ENCODE measurements around the gene ZCCHC17. TPM values are rescaled to one million over a fixed set of nuclear protein-coding genes. Genes with fewer than 3 reads are reported as not detected.

Gene ZCCHC17
- total RNA-seq, 1 experiment from 2014 or later: 24.1 TPM

- ChIA-PET CTCF (no interaction called here), POLR2A (no interaction called here)
- H3K4me1 Mint-ChIP-seq (ENCODE audit: low read depth, unreplicated experiment): peaks cover 18% of the 10 kb centered on the region
- TF ChIP-seq CTCF (IDR thresholded peaks at IDR 0.05; ENCODE audit: insufficient read depth in 1 of 2, low read depth in 1 of 2, low read length in 1 of 2, severe bottlenecking in 1 of 2, unreplicated experiment in 1 of 2): no peak
- intact Hi-C loops (cut with micrococcal nuclease; ENCODE audit: unreplicated experiment): no loop called here
- Histone ChIP-seq H3K9me3 (no peaks in the 10 kb centered on the region), H3K36me3 (ENCODE audit: control insufficient read depth, insufficient read depth, low read length) (no peaks in the 10 kb centered on the region), H3K4me1 (peaks cover 29% of the 10 kb centered on the region), H3K27me3 (replicated peaks; ENCODE audit: control insufficient read depth, insufficient read depth, low read length) (no peaks in the 10 kb centered on the region), H3K4me3 (ENCODE audit: low read depth, low read length) (no peak overlapping the region)
- no peak for DNase-seq
- H3K27me3 Mint-ChIP-seq (ENCODE audit: insufficient read depth, unreplicated experiment): no peaks in the 10 kb centered on the region
- H3K27ac Mint-ChIP-seq (ENCODE audit: unreplicated experiment): peak overlapping the region; percentile 93
- peaks cover 6% of the 10 kb centered on the region for H3K36me3 Mint-ChIP-seq (ENCODE audit: insufficient read depth, unreplicated experiment)
- no peaks in the 10 kb centered on the region for H3K9me3 Mint-ChIP-seq (ENCODE audit: unreplicated experiment)
- TSS peak; percentile 54 for BruUV-seq (replicated peaks)
- peak overlapping the region; percentile 74 for H3K4me3 Mint-ChIP-seq (ENCODE audit: unreplicated experiment)
These were observed 75.2 kb downstream of the ZCCHC17 start for GRCh38 chr1:31372051-31372450.

- Histone ChIP-seq H3K36me3 (ENCODE audit: control insufficient read depth, insufficient read depth, low read length) (no peaks in the 10 kb centered on the region), H3K4me1 (peaks cover 33% of the 10 kb centered on the region), H3K4me3 (ENCODE audit: low read depth, low read length) (peak overlapping the region; percentile 28), H3K9me3 (no peaks in the 10 kb centered on the region), H3K27me3 (replicated peaks; ENCODE audit: control insufficient read depth, insufficient read depth, low read length) (no peaks in the 10 kb centered on the region)
- ChIA-PET CTCF (interaction anchor here (1.4 to 1.8 kb wide), 4 partner anchors 18 to 189 kb away, joined by 4 to 25 read pairs (median 8); no protein-coding TSS in a partner anchor), POLR2A (interaction anchor here (1.2 to 1.8 kb wide), 3 partner anchors 11 to 22 kb away, joined by 4 to 33 read pairs (median 12); no protein-coding TSS in a partner anchor)
- H3K27me3 Mint-ChIP-seq (ENCODE audit: insufficient read depth, unreplicated experiment): no peaks in the 10 kb centered on the region
- H3K36me3 Mint-ChIP-seq (ENCODE audit: insufficient read depth, unreplicated experiment): peaks cover 6% of the 10 kb centered on the region
- no TSS peak for BruUV-seq (replicated peaks)
- peaks cover 18% of the 10 kb centered on the region for H3K4me1 Mint-ChIP-seq (ENCODE audit: low read depth, unreplicated experiment)
- no peak for DNase-seq
- no peaks in the 10 kb centered on the region for H3K9me3 Mint-ChIP-seq (ENCODE audit: unreplicated experiment)
- peak overlapping the region; percentile 93 for H3K27ac Mint-ChIP-seq (ENCODE audit: unreplicated experiment)
- intact Hi-C loops (cut with micrococcal nuclease; ENCODE audit: unreplicated experiment): loop anchor here (1.0 kb wide), 2 partner anchors 18 to 50 kb away; no protein-coding TSS in a partner anchor
- no peak for TF ChIP-seq CTCF (IDR thresholded peaks at IDR 0.05; ENCODE audit: insufficient read depth in 1 of 2, low read depth in 1 of 2, low read length in 1 of 2, severe bottlenecking in 1 of 2, unreplicated experiment in 1 of 2)
- peak overlapping the region; percentile 74 for H3K4me3 Mint-ChIP-seq (ENCODE audit: unreplicated experiment)
These were observed 75.9 kb downstream of the ZCCHC17 start for GRCh38 chr1:31372751-31373055.

- Histone ChIP-seq H3K4me3 (ENCODE audit: low read depth, low read length) (peak within 1 kb of the TSS; percentile 28), H3K9me3 (no peaks in the 10 kb centered on the region), H3K36me3 (ENCODE audit: control insufficient read depth, insufficient read depth, low read length) (no peaks in the 10 kb centered on the region), H3K27me3 (replicated peaks; ENCODE audit: control insufficient read depth, insufficient read depth, low read length) (no peaks in the 10 kb centered on the region), H3K4me1 (peaks cover 33% of the 10 kb centered on the region)
- intact Hi-C loops (cut with micrococcal nuclease; ENCODE audit: unreplicated experiment): loop anchor here (1.0 kb wide), 2 partner anchors 17 to 49 kb away; no protein-coding TSS in a partner anchor
- TF ChIP-seq CTCF (IDR thresholded peaks at IDR 0.05; ENCODE audit: insufficient read depth in 1 of 2, low read depth in 1 of 2, low read length in 1 of 2, severe bottlenecking in 1 of 2, unreplicated experiment in 1 of 2): peak in 1 of 2 experiments; percentile 10
- CTCF ChIA-PET: interaction anchor here (0.6 to 1.8 kb wide), 8 partner anchors 11 to 189 kb away, joined by 3 to 25 read pairs (median 6); partner anchors contain the start of genes SNRNP40 and ZCCHC17
- H3K27ac Mint-ChIP-seq (ENCODE audit: unreplicated experiment): peak within 1 kb of the TSS; percentile 93
- H3K4me3 Mint-ChIP-seq (ENCODE audit: unreplicated experiment): peak within 1 kb of the TSS; percentile 74
- POLR2A ChIA-PET: interaction anchor here (0.5 to 1.8 kb wide), 11 partner anchors 11 to 366 kb away, joined by 3 to 33 read pairs (median 6); partner anchors contain the start of genes SNRNP40 and ZCCHC17
- no peaks in the 10 kb centered on the region for H3K9me3 Mint-ChIP-seq (ENCODE audit: unreplicated experiment)
- peaks cover 18% of the 10 kb centered on the region for H3K4me1 Mint-ChIP-seq (ENCODE audit: low read depth, unreplicated experiment)
- no TSS peak for BruUV-seq (replicated peaks)
- no peaks in the 10 kb centered on the region for H3K27me3 Mint-ChIP-seq (ENCODE audit: insufficient read depth, unreplicated experiment)
- H3K36me3 Mint-ChIP-seq (ENCODE audit: insufficient read depth, unreplicated experiment): peaks cover 6% of the 10 kb centered on the region
- DNase-seq: peak; percentile 87 to 92
These were observed 76.4 kb downstream of the ZCCHC17 start, which contains the start of gene FABP3 for GRCh38 chr1:31373056-31373896. Gene FABP3, minus strand, starts transcription at chr1:31373076. Its CDS starts 62 bp downstream, at chr1:31373014.

All from Caco-2 (cell line).